GM21447 (cell line): ENCODE results near the gene HDAC10.

ENCODE experiments used
- ATAC-seq: cut with Tn5 transposase; IDR thresholded peaks from one replicate; pipeline ENCODE4 v1.9.1; 2021; ENCODE audit not compliant: unreplicated experiment

Gene HDAC10

GRCh38 chr22:50202130-50202666, 48.9 kb downstream of the HDAC10 start:
- ATAC-seq = no peak

- no peak for ATAC-seq
Observed at GRCh38 chr22:50201191-50202129, 49.6 kb downstream of the HDAC10 start.

GRCh38 chr22:50200461-50201190, 50.4 kb downstream of the HDAC10 start, which contains the start of gene SELENOO:
TSS of gene SELENOO (plus strand) at chr22:50201011. CDS start at chr22:50201037, 26 bp downstream.
- peak; percentile 70 for ATAC-seq

- no peak for ATAC-seq
Observed at GRCh38 chr22:50199829-50200460, 51.1 kb downstream of the HDAC10 start.

GRCh38 chr22:50199251-50199721, 51.8 kb downstream of the HDAC10 start:
- ATAC-seq = no peak

- ATAC-seq = no peak
Observed at GRCh38 chr22:50198624-50199017, 52.4 kb downstream of the HDAC10 start.

- no peak for ATAC-seq
Observed at GRCh38 chr22:50197856-50198623, 53.0 kb downstream of the HDAC10 start.

- no peak for ATAC-seq
Observed at GRCh38 chr22:50197000-50197800, 53.9 kb downstream of the HDAC10 start.

GRCh38 chr22:50196256-50196655, 54.8 kb downstream of the HDAC10 start:
- ATAC-seq = no peak
